HG02678 (cell line): ENCODE data around the gene UXS1.

Experiments
- ATAC-seq: cut with Tn5 transposase; IDR thresholded peaks from one replicate; pipeline ENCODE4 v1.9.1; 2021; ENCODE audit warnings: mild to moderate bottlenecking, moderate library complexity; ENCODE audit not compliant: unreplicated experiment

UXS1 gene

GRCh38 chr2:106189764-106190468 is 4.2 kb downstream of the UXS1 start:
- ATAC-seq: no peak

GRCh38 chr2:106189325-106189724 is 4.8 kb downstream of the UXS1 start:
- peak; percentile 21 for ATAC-seq

DNA sequence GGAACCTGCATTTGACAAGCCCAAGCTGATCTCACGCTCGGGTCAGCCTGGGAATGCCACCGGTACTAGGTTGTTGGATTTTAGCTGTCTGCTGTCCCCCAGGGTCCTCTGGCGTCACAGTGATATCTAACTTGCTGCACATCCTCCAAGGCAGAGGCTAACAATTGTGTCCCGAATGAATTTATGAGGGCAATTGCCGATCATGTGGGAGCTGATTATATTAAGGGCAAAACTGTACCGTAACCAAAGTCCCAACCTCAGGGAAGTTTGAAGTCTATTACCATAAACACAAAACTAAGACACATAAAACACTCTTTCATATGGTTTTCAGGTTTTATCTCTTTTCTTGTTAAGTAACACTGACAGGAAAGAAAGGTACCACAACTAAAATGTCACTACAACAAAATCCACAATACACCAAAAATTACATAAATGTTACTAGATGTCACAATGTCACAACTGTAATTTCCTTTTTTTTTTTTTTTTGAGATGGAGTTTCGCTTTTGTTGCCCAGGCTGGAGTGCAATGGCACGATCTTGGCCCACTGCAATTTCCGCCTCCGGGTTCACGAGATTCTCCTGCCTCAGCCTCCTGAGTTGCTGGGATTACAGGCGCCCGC is 6.7 kb downstream of the UXS1 start:
- no peak for ATAC-seq

DNA sequence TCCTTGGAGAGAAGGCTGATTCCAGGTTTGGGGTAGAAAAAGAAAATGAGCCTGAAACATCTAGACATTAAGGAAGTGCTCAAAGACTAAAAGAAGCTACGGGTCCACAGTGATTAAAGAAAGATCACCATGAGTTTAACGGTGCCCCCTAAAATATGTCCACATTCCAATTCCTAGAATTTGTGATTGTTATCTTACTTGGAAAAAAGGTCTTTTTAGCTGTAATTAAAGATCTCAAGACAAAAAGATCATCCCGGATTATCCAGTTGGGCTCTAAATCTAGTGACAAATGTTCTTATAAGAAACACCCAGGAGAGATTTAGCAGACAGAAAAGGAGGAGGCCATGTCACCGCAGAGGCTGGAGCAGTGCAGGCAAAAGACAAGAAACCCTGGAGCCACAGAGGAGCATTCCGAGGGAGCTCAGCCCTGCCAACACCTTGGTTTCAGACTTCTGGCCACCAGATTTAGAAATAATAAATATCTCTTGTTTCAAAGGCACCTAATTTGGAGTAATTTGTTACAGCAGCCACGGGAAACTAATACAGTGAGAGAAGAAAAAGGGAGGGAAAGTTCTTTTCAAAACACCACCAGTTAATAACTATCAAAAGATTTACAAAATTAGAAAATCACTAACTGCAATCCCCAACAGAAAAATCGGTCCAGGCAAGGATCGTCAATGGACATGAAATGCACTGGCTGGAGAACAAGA is 8.5 kb downstream of the UXS1 start:
- ATAC-seq: no peak

DNA sequence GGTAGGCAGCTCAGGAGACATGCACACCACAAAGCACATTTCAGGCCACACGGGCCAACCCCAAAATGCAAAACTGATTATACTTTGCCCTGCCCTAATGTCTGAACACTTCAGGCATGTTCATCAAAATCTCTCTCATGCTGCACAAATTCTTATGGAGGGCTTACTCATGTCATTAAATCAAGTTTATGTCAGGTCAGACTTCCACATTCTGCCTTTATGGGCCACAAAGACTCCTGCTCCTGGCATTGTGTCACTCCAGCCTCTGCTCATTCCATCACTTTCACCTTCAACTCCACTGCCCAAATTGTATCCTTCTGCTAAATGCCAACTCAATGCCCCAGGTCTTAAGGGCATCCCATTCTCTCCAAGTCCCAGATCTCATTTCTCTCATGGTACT is 9.2 kb downstream of the UXS1 start:
- ATAC-seq: no peak

- ATAC-seq: no peak
Observed at GRCh38 chr2:106184394-106184793, 9.7 kb downstream of the UXS1 start.

DNA sequence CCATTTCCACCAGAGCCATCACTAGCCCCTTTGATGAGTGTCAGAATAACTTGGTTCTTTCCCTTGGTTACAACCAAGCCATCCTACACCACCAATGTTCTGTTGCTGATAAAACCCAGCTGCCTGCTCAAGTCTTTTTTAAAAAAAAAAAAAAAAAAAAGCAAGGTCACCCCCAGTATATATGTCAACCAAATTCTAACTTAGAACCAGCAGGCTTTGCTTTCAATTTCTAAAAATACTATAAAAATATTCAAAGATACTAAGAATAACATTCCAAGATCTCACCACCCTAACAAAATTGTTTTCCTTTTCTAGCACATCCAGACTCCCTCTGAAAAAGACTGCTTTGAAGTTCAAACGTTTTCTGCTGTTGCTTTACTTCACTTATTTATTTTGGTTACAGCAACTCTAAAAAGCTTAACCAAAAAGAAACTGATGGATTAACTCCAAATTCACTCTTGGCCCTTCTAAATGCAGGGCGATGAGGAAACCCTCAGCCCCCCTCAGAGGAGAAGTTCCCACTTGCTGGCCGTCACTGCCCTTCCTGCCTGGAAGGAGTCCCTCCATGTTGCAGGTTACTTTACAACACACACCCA is 10.9 kb downstream of the UXS1 start:
- ATAC-seq: no peak

DNA sequence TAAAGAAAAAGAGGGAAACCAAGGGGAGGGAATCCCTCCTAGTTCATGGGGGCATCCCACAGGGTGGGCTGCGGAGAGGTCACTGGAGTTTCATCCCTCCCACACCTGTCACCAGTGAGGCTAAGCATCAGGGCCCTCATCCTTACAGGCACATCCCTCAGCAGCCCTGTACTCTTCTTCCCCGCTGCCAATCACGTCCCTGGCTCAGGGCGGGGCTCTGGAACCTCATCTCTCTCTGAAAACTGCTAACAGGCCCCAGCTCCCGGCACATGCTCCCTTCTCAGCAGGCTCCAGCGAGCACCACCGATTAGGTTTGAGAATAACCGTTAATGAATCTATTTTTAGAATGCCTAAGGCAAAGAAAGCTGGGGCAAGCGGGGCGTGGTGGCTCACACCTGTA is 13.0 kb downstream of the UXS1 start:
- ATAC-seq: no peak

- ATAC-seq: no peak
Observed at GRCh38 chr2:106180602-106181001, 13.5 kb downstream of the UXS1 start.

- no peak for ATAC-seq
Observed at GRCh38 chr2:106178716-106179115, 15.4 kb downstream of the UXS1 start.

GRCh38 chr2:106177581-106177980 is 16.5 kb downstream of the UXS1 start:
- no peak for ATAC-seq

GRCh38 chr2:106176446-106177099 is 17.5 kb downstream of the UXS1 start:
- no peak for ATAC-seq

DNA sequence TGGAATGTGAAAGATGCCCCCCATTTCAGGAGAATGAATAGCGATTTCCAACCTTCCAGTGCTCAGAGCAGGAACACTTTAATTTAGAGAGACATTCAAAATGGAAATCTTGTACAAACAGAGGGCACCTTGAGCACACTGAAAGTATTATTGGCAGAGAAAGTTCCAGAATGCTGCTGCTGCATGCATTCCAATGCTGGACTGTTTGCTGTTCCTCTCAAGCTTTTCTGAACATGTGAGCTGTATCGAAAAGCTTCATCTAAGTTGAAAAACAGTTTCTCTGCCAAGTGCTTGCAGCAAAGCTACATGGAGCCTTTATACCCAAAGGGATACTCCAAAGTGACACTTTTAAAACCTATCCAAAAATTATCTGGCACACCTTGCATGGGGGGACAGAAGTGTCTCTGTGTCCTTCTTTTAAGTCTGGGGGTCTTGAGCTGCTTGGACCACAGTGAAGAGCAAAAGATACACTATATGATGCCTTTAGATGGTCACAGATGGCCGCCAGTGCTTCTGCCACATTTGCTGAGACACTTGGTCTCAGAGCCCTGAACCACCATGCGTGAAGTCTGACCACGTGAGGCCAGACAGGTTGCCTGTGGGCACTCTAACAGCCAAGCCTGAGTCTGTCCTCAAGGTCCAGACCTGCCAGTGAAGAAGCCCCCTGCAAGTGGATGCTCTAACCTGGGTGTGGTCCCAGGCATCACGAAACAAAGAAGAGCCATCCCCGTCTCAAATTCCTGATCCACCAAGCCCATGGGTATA is 18.8 kb downstream of the UXS1 start:
- no peak for ATAC-seq

DNA sequence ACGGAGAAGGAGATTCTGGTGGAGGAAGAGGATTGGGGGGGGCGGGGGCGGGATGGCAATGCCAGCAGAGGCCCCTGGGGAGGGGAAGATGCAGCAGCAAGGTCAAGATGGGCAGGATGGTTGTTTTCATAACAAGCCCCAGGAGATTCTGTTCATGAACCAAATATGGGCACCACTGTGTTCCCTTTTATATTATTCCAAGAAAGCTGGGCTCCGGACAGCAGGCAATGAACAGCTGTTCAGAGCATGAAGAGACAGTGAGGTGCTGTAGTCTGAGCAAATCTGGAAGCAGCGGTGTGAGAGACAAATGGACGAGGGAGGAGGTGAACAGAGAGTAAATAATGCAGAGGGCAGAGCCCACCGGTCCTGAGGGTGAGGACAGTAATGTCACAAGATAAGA is 20.0 kb downstream of the UXS1 start:
- ATAC-seq: no peak

GRCh38 chr2:106172649-106173048 is 21.5 kb downstream of the UXS1 start:
- ATAC-seq: no peak

- ATAC-seq: no peak
Observed at GRCh38 chr2:106168657-106169056, 25.4 kb downstream of the UXS1 start.

- no peak for ATAC-seq
Observed at GRCh38 chr2:106167067-106167466, 27.0 kb downstream of the UXS1 start.

DNA sequence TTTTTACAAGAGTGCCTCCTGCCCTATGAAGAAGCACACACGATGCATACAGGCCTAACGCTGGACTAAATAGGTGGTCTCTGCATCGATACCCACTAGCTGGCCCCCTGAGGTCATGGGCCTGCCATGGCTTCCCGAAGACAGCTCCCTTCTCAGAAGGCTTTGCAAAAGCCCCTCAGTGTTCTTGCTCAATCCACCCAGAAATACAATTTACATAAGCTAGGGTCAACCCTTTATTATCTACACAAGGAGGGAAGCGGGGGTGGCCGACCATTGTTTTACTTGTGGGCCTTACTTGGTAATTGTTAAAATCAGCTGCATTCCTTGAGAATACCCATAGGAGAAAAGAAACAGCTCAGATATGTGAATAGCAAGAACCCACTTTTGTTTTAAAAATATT is 28.5 kb downstream of the UXS1 start:
- ATAC-seq: no peak

GRCh38 chr2:106165029-106165428 is 29.1 kb downstream of the UXS1 start:
- no peak for ATAC-seq

GRCh38 chr2:106163948-106164545 is 30.1 kb downstream of the UXS1 start:
- no peak for ATAC-seq
